ENCODE data around the gene MPP3. TPM values are rescaled to one million over a fixed set of nuclear protein-coding genes. Genes with fewer than 3 reads are reported as not detected.

The MPP3 gene
- total and polyA plus RNA-seq, 4 donors, result 9.9 to 38.7 (median 24.6) TPM

- Histone ChIP-seq H3K27ac (ENCODE audit: low read depth in 1 of 2, low read length in 1 of 2) (peak overlapping the region in 1 of 2 donors; percentile 24), H3K27me3 (ENCODE audit: control insufficient read depth in 3 of 3, insufficient read depth in 3 of 3, low read length in 2 of 3) (peaks cover 0 to 4% (median 0%) of the 10 kb centered on the region in 3 donors), H3K4me1 (ENCODE audit: control insufficient read depth in 5 of 5, insufficient read depth in 5 of 5, low read length in 5 of 5) (peaks cover 0 to 5% (median 0%) of the 10 kb centered on the region in 5 donors), H3K9ac (ENCODE audit: insufficient read depth in 1 of 2, low read length in 2 of 2) (no peak overlapping the region), H3K9me3 (ENCODE audit: control insufficient read depth in 4 of 4, insufficient read depth in 3 of 4, low read length in 3 of 4) (no peaks in the 10 kb centered on the region), H3K4me3 (no peak overlapping the region), H3K36me3 (ENCODE audit: control insufficient read depth in 4 of 4, insufficient read depth in 4 of 4, low read length in 4 of 4) (no peaks in the 10 kb centered on the region)
- TF ChIP-seq CTCF (IDR thresholded peaks at IDR 0.05; ENCODE audit: control extremely low read depth, extremely low read depth), result no peak
- peak; percentile 45 for ATAC-seq (ENCODE audit: insufficient read depth, low FRiP score)
- 46 to 61% methylated on average over 7 of the region's 7 CpGs for WGBS, 2 donors
- no peak for DNase-seq
Observed at GRCh38 chr17:43839670-43840108, 6.7 kb upstream of the MPP3 start.

- ATAC-seq (ENCODE audit: insufficient read depth, low FRiP score) (no peak), DNase-seq (peak in 2 of 3 donors; percentile 14 to 36)
- WGBS, 2 donors, result 23 to 51% methylated on average over 2 of the region's 2 CpGs
Observed at GRCh38 chr17:43834106-43834505, 1.2 kb upstream of the MPP3 start.

GRCh38 chr17:43832168-43832975 lies 574 bp downstream of the MPP3 start:
- peak; percentile 73 for ATAC-seq (ENCODE audit: insufficient read depth, low FRiP score)
- Histone ChIP-seq H3K4me3 (peak overlapping the region; percentile 66), H3K9me3 (ENCODE audit: control insufficient read depth in 4 of 4, insufficient read depth in 3 of 4, low read length in 3 of 4) (no peaks in the 10 kb centered on the region), H3K36me3 (ENCODE audit: control insufficient read depth in 4 of 4, insufficient read depth in 4 of 4, low read length in 4 of 4) (peaks cover 0 to 12% (median 3%) of the 10 kb centered on the region in 4 donors), H3K4me1 (ENCODE audit: control insufficient read depth in 5 of 5, insufficient read depth in 5 of 5, low read length in 5 of 5) (peaks cover 0 to 16% (median 4%) of the 10 kb centered on the region in 5 donors), H3K9ac (ENCODE audit: insufficient read depth in 1 of 2, low read length in 2 of 2) (no peak overlapping the region), H3K27ac (ENCODE audit: low read depth in 1 of 2, low read length in 1 of 2) (peak overlapping the region; percentile 70 to 87), H3K27me3 (ENCODE audit: control insufficient read depth in 3 of 3, insufficient read depth in 3 of 3, low read length in 2 of 3) (no peaks in the 10 kb centered on the region)
- WGBS, 2 donors, result 9 to 15% methylated on average over 35 to 51 of the region's 51 CpGs
- DNase-seq, result peak in 1 of 3 donors; percentile 50
- TF ChIP-seq CTCF (IDR thresholded peaks at IDR 0.05; ENCODE audit: control extremely low read depth, extremely low read depth), result no peak

More at GRCh38 chr17:43834106-43834505, 1.2 kb upstream of the MPP3 start:
- Histone ChIP-seq H3K27ac (ENCODE audit: low read depth in 1 of 2, low read length in 1 of 2) (no peak overlapping the region), H3K9me3 (ENCODE audit: control insufficient read depth in 4 of 4, insufficient read depth in 3 of 4, low read length in 3 of 4) (no peaks in the 10 kb centered on the region), H3K4me1 (ENCODE audit: control insufficient read depth in 5 of 5, insufficient read depth in 5 of 5, low read length in 5 of 5) (peaks cover 0 to 16% (median 4%) of the 10 kb centered on the region in 5 donors), H3K9ac (ENCODE audit: insufficient read depth in 1 of 2, low read length in 2 of 2) (no peak overlapping the region), H3K36me3 (ENCODE audit: control insufficient read depth in 4 of 4, insufficient read depth in 4 of 4, low read length in 4 of 4) (peaks cover 0 to 8% (median under 1%) of the 10 kb centered on the region in 4 donors), H3K27me3 (ENCODE audit: control insufficient read depth in 3 of 3, insufficient read depth in 3 of 3, low read length in 2 of 3) (no peaks in the 10 kb centered on the region), H3K4me3 (no peak overlapping the region)
- no peak for TF ChIP-seq CTCF (IDR thresholded peaks at IDR 0.05; ENCODE audit: control extremely low read depth, extremely low read depth)

All from lung (tissue), 12 donors.